ENCODE data around the gene NADK2.

GRCh38 chr5:36161361-36161760 is 80.4 kb downstream of the NADK2 start:
- TF ChIP-seq EP300 (IDR thresholded peaks at IDR 0.05) (no peak), CTCF (IDR thresholded peaks at IDR 0.05) (no peak), POLR2A (IDR thresholded peaks at IDR 0.05) (no peak)

Data from ovary (tissue), 3 donors.